ENCODE data around the gene CTAG1B. TPM values are rescaled to one million over a fixed set of nuclear protein-coding genes. Genes with fewer than 3 reads are reported as not detected.
"Not testable (repeated sequence)": the region's sequence is repeated elsewhere in the genome, so short reads cannot be mapped to it uniquely, and the experiment has no call there.

Gene CTAG1B
- total RNA-seq, 1 donor = not detected

GRCh38 chrX:154649503-154650220 is 30.6 kb upstream of the CTAG1B start:
- Histone ChIP-seq H3K4me1 (ENCODE audit: insufficient read depth, low read length) (no peaks in the 10 kb centered on the region), H3K9me3 (ENCODE audit: low read depth, low read length) (no peaks in the 10 kb centered on the region), H3K27me3 (ENCODE audit: insufficient read depth, low read length) (no peaks in the 10 kb centered on the region), H3K4me3 (ENCODE audit: low read length) (no peak overlapping the region)

DNA sequence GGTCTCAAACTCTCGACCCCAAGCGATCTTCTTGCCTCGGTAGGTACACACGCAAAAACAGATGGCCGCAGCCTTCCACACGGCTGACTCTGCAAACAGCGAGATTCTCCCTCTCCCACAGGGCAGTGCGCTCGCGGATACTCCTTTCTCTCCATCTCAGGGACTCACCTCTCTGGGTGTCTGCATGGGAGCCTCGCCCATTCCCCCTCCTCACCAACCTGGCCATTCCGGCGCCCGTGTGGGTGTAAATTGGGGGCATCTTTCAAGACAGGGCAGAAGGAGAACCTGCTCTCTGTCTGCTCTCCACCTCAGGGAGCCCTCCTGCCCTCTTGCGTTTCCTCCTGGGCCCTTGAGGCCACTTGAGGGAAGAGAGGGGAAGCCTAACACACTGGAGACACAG is 29.8 kb upstream of the CTAG1B start:
- Histone ChIP-seq H3K4me1 (ENCODE audit: insufficient read depth, low read length) (no peaks in the 10 kb centered on the region), H3K27me3 (ENCODE audit: insufficient read depth, low read length) (no peaks in the 10 kb centered on the region), H3K9me3 (ENCODE audit: low read depth, low read length) (no peaks in the 10 kb centered on the region), H3K4me3 (ENCODE audit: low read length) (no peak overlapping the region)

GRCh38 chrX:154645745-154646378 is 26.8 kb upstream of the CTAG1B start:
- H3K4me3 ChIP-seq (ENCODE audit: low read length); H3K27me3 ChIP-seq (ENCODE audit: insufficient read depth, low read length); H3K4me1 ChIP-seq (ENCODE audit: insufficient read depth, low read length); H3K9me3 ChIP-seq (ENCODE audit: low read depth, low read length): not testable (repeated sequence)

DNA sequence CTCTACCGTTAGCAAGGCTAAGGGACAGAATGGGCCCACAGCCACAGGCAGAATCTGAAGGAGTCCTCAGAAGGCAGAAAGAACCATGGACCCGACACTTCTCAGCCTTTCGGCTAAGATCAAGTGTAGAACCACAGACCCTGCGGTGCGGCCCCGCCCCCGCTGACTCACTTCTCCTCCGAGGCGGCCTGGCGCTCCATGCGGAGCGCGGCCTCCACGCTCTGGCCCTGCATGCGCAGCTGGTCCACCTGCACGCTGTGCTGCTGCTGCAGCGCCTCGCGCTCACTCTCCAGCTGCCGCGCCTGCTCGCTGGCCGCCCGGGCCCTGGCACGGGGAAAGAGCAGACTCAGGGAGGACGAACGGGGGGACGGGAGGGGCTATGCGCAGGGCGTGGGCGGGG is 24.6 kb upstream of the CTAG1B start:
- H3K4me1 ChIP-seq (ENCODE audit: insufficient read depth, low read length); H3K27me3 ChIP-seq (ENCODE audit: insufficient read depth, low read length); H3K4me3 ChIP-seq (ENCODE audit: low read length); H3K9me3 ChIP-seq (ENCODE audit: low read depth, low read length): not testable (repeated sequence)

GRCh38 chrX:154641740-154642139 is 22.7 kb upstream of the CTAG1B start:
- not testable (repeated sequence) for H3K27me3 ChIP-seq (ENCODE audit: insufficient read depth, low read length); H3K9me3 ChIP-seq (ENCODE audit: low read depth, low read length); H3K4me1 ChIP-seq (ENCODE audit: insufficient read depth, low read length); H3K4me3 ChIP-seq (ENCODE audit: low read length)

- not testable (repeated sequence) for H3K4me3 ChIP-seq (ENCODE audit: low read length); H3K27me3 ChIP-seq (ENCODE audit: insufficient read depth, low read length); H3K9me3 ChIP-seq (ENCODE audit: low read depth, low read length); H3K4me1 ChIP-seq (ENCODE audit: insufficient read depth, low read length)
Observed at GRCh38 chrX:154633661-154634060, 14.6 kb upstream of the CTAG1B start.

DNA sequence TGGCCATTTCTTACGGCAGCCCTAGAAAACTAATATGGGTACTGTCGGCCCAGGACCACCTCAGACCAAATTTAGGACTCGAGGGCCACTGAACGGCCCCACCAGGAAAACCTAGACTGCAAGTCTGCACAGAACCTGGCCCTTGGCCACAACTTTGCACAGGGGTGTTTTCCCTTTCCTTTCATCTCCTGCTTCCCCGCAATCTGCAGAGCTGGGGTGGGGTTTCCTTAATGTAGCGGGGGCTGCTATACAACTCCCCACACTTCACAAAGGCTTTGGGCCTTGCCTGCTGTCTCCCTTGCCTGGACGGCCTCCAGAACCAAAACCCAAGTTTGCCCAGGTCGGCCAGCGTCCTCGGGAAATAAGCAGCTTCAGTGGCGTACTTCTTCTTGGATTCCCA is 11.9 kb upstream of the CTAG1B start:
- H3K9me3 ChIP-seq (ENCODE audit: low read depth, low read length); H3K4me1 ChIP-seq (ENCODE audit: insufficient read depth, low read length); H3K4me3 ChIP-seq (ENCODE audit: low read length); H3K27me3 ChIP-seq (ENCODE audit: insufficient read depth, low read length): not testable (repeated sequence)

GRCh38 chrX:154628960-154629359 is 9.9 kb upstream of the CTAG1B start:
- not testable (repeated sequence) for H3K4me1 ChIP-seq (ENCODE audit: insufficient read depth, low read length); H3K9me3 ChIP-seq (ENCODE audit: low read depth, low read length); H3K27me3 ChIP-seq (ENCODE audit: insufficient read depth, low read length); H3K4me3 ChIP-seq (ENCODE audit: low read length)

- not testable (repeated sequence) for H3K4me3 ChIP-seq (ENCODE audit: low read length); H3K4me1 ChIP-seq (ENCODE audit: insufficient read depth, low read length); H3K27me3 ChIP-seq (ENCODE audit: insufficient read depth, low read length); H3K9me3 ChIP-seq (ENCODE audit: low read depth, low read length)
Observed at GRCh38 chrX:154620767-154621414, 1.8 kb upstream of the CTAG1B start.

- H3K4me3 ChIP-seq (ENCODE audit: low read length); H3K27me3 ChIP-seq (ENCODE audit: insufficient read depth, low read length); H3K9me3 ChIP-seq (ENCODE audit: low read depth, low read length); H3K4me1 ChIP-seq (ENCODE audit: insufficient read depth, low read length): not testable (repeated sequence)
Observed at GRCh38 chrX:154613586-154613985, 5.5 kb downstream of the CTAG1B start.

DNA sequence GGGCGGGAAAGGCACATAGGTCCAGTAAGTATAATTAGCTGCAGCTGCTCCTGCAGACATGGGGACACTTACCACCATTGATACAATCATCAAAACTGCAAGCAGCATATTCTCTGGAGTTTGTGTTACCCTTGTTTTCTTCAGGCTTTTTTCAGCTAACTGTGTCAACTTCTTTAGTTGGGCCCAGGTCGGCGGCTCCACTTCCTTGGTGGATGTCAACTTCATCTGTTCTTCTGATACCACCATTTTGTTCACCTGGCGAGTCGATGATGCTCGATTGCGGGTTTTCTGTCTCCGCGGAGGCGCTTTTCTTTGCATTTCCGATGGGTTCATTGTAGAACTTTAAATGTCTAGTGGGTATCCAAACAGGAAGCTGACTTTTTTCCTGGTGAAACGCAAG is 7.9 kb downstream of the CTAG1B start:
- H3K9me3 ChIP-seq (ENCODE audit: low read depth, low read length); H3K27me3 ChIP-seq (ENCODE audit: insufficient read depth, low read length); H3K4me3 ChIP-seq (ENCODE audit: low read length); H3K4me1 ChIP-seq (ENCODE audit: insufficient read depth, low read length): not testable (repeated sequence)

DNA sequence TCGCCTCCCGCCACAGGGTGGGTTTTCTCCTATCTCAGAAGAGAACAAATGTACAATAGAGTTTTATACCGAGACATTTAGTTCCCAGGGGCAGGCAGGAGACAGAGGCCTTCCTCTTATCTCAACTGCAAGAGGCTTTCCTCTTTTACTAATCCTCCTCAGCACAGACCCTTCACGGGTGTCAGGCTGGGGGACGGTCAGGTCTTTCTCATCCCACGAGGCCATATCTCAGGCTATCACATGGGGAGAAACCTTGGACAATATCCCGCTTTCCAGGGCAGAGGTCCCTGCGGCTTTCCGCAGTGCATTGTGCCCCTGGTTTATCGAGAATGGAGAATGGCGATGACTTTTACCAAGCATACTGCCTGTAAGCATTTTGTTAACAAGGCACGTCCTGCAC is 10.3 kb downstream of the CTAG1B start:
- H3K4me1 ChIP-seq (ENCODE audit: insufficient read depth, low read length); H3K9me3 ChIP-seq (ENCODE audit: low read depth, low read length); H3K4me3 ChIP-seq (ENCODE audit: low read length); H3K27me3 ChIP-seq (ENCODE audit: insufficient read depth, low read length): not testable (repeated sequence)

- H3K27me3 ChIP-seq (ENCODE audit: insufficient read depth, low read length); H3K4me1 ChIP-seq (ENCODE audit: insufficient read depth, low read length); H3K9me3 ChIP-seq (ENCODE audit: low read depth, low read length); H3K4me3 ChIP-seq (ENCODE audit: low read length): not testable (repeated sequence)
Observed at GRCh38 chrX:154607976-154608375, 11.1 kb downstream of the CTAG1B start.

GRCh38 chrX:154607370-154607769 is 11.7 kb downstream of the CTAG1B start:
- no peaks in the 10 kb centered on the region for H3K4me1 ChIP-seq (ENCODE audit: insufficient read depth, low read length)
- H3K4me3 ChIP-seq (ENCODE audit: low read length) = no peak overlapping the region
- H3K27me3 ChIP-seq (ENCODE audit: insufficient read depth, low read length) = no peaks in the 10 kb centered on the region
- no peaks in the 10 kb centered on the region for H3K9me3 ChIP-seq (ENCODE audit: low read depth, low read length)

- Histone ChIP-seq H3K4me3 (ENCODE audit: low read length) (no peak overlapping the region), H3K27me3 (ENCODE audit: insufficient read depth, low read length) (no peaks in the 10 kb centered on the region), H3K4me1 (ENCODE audit: insufficient read depth, low read length) (no peaks in the 10 kb centered on the region), H3K9me3 (ENCODE audit: low read depth, low read length) (no peaks in the 10 kb centered on the region)
Observed at GRCh38 chrX:154605566-154605965, 13.5 kb downstream of the CTAG1B start.
